ENCODE measurements around the gene TM7SF2. TPM values are rescaled to one million over a fixed set of nuclear protein-coding genes. Genes with fewer than 3 reads are reported as not detected.

TM7SF2 gene
- total and polyA plus RNA-seq, 2 of the 13 experiments (the other 11 are each of a cell fraction or from before 2014, with no cell fraction given) = 56.0 to 66.9 TPM

DNA sequence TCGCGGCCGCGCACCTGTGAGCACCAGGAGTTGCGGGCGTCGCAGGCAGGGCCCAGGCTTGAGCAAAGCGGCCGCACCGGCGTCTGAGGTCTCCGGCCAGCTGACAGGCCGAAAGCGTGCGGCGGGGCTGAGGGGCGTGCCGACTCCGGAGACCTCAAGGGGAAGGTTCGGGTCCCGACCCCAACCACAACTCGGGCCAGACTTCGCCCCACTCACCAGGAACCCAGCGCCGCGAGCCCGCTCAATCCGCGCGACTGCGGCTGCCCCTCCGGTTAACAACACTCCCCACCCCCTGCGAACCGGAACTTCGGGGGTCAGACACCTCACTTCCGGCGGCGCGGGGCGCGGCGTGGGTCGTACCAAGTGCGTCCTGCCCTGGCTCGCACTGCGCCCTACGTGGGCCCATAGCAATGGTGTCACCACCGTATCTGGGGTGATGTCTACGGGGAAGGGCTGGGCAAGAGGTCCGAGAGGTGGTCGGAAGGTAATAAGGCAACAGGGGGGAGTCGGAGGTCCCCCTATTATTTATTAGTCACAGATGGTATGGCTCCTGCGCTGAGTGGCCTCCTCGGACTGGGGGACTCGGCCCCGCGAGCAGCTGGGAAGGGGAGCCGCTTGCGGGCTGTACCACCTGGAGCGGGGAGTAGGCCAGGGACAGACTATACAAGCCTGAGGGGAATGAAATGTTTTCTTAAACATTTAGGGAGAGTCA, 22.7 kb downstream of the TM7SF2 start, which contains the start of gene SYVN1 (continued):
- peak; percentile 42 for TF ChIP-seq PAXIP1 (CRISPR knock-in tag; conservative IDR thresholded peaks at IDR 0.05)
- 0 out of 2 replicates have a peak, but pooled peaks have one; percentile 33 for TF ChIP-seq JUND (CRISPR knock-in tag; IDR thresholded peaks at IDR 0.05)
- no peak for TF ChIP-seq ZNF839 (CRISPR knock-in tag; IDR thresholded peaks at IDR 0.05; ENCODE audit: borderline replicate concordance)
- TF ChIP-seq ZNF260 (CRISPR knock-in tag; IDR thresholded peaks at IDR 0.05; ENCODE audit: borderline replicate concordance, low read depth) = no peak
- no peak for TF ChIP-seq CEBPB (IDR thresholded peaks at IDR 0.05; ENCODE audit: borderline replicate concordance, low read depth, low read length)
- peak; percentile 66 for TF ChIP-seq CCDC6 (CRISPR knock-in tag; IDR thresholded peaks at IDR 0.05)
- no peak for TF ChIP-seq FOXO4 (CRISPR knock-in tag; conservative IDR thresholded peaks at IDR 0.05)
- TF ChIP-seq BCL6 (CRISPR knock-in tag; IDR thresholded peaks at IDR 0.05) = peak; percentile 30
- TF ChIP-seq, protein P1, sequence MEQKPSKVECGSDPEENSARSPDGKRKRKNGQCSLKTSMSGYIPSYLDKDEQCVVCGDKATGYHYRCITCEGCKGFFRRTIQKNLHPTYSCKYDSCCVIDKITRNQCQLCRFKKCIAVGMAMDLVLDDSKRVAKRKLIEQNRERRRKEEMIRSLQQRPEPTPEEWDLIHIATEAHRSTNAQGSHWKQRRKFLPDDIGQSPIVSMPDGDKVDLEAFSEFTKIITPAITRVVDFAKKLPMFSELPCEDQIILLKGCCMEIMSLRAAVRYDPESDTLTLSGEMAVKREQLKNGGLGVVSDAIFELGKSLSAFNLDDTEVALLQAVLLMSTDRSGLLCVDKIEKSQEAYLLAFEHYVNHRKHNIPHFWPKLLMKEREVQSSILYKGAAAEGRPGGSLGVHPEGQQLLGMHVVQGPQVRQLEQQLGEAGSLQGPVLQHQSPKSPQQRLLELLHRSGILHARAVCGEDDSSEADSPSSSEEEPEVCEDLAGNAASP (CRISPR knock-in tag; IDR thresholded peaks at IDR 0.05; ENCODE audit: borderline replicate concordance) = no peak; the same call in 1 of the 2 replicates
- TF ChIP-seq KIAA2018 (CRISPR knock-in tag; IDR thresholded peaks at IDR 0.05; ENCODE audit: borderline replicate concordance) = 0 out of 2 replicates have a peak, but pooled peaks have one; percentile 16
- 0 out of 2 replicates have a peak, but pooled peaks have one; percentile 31 for TF ChIP-seq BRF2 (CRISPR knock-in tag; IDR thresholded peaks at IDR 0.05)
- TF ChIP-seq KDM1A (CRISPR knock-in tag; IDR thresholded peaks at IDR 0.05) = no peak

All from HepG2 (cell line).